Endodermal cell (in vitro differentiated cells): ENCODE measurements around the gene ARHGAP26. TPM values are rescaled to one million over a fixed set of nuclear protein-coding genes. Genes with fewer than 3 reads are reported as not detected.

Source experiments
- DNase-seq: peaks from one replicate; pipeline ENCODE4 v3.0.0-alpha.2; 2017
- H3K27ac ChIP-seq: 2 replicates; pipeline ENCODE4 v1.5.1; 2013; ENCODE audit warnings: mild to moderate bottlenecking, low read depth, low read length, moderate library complexity
- H3K27me3 ChIP-seq: 2 replicates; pipeline ENCODE4 v1.6.1; 2013; ENCODE audit warnings: mild to moderate bottlenecking, low read length, moderate library complexity; ENCODE audit not compliant: insufficient read depth, control insufficient read depth, poor library complexity, severe bottlenecking
- H3K36me3 ChIP-seq: 2 replicates; pipeline ENCODE4 v1.7.0; 2013; ENCODE audit warnings: mild to moderate bottlenecking, low read length, moderate library complexity; ENCODE audit not compliant: control insufficient read depth, insufficient read depth
- H3K4me1 ChIP-seq: one replicate; pipeline ENCODE4 v1.7.0; 2013; ENCODE audit warnings: low read length; ENCODE audit not compliant: control insufficient read depth, insufficient read depth
- H3K4me3 ChIP-seq: 2 replicates; pipeline ENCODE4 v1.5.1; 2013; ENCODE audit warnings: mild to moderate bottlenecking, low read length, moderate library complexity
- H3K9ac ChIP-seq: 2 replicates; pipeline ENCODE4 v1.6.1; 2013; ENCODE audit warnings: mild to moderate bottlenecking, low read length, moderate library complexity; ENCODE audit not compliant: poor library complexity, severe bottlenecking; ENCODE audit errors: extremely low read depth
- H3K9me3 ChIP-seq: 2 replicates; pipeline ENCODE4 v1.6.1; 2013; ENCODE audit warnings: mild to moderate bottlenecking, low read length, moderate library complexity; ENCODE audit not compliant: control insufficient read depth
- H3K27ac Mint-ChIP-seq: 2 replicates; pipeline ENCODE4 v1.8.0; 2020; ENCODE audit warnings: mixed read lengths
- H3K27me3 Mint-ChIP-seq: 2 replicates; pipeline ENCODE4 v1.8.0; 2021; ENCODE audit warnings: mild to moderate bottlenecking, mixed read lengths; ENCODE audit not compliant: insufficient read depth
- H3K36me3 Mint-ChIP-seq: 2 replicates; pipeline ENCODE4 v1.8.0; 2020; ENCODE audit warnings: low read depth, mixed read lengths
- H3K4me1 Mint-ChIP-seq: 2 replicates; pipeline ENCODE4 v1.8.0; 2020; ENCODE audit warnings: mixed read lengths
- H3K4me3 Mint-ChIP-seq: 2 replicates; pipeline ENCODE4 v1.8.0; 2020; ENCODE audit warnings: mild to moderate bottlenecking, moderate library complexity, mixed read lengths
- H3K9me3 Mint-ChIP-seq: 2 replicates; pipeline ENCODE4 v1.8.0; 2020; ENCODE audit warnings: mild to moderate bottlenecking, mixed read lengths
- CTCF ChIP-seq: fragments of 200-600 bp; sonication (generic); conservative IDR thresholded peaks from 2 replicates; pipeline ENCODE4 v1.5.0; 2021; ENCODE audit warnings: antibody characterized with exemption, mild to moderate bottlenecking
- WGBS, 2 experiments: methylation state at CpG; one replicate each; pipeline versions ENCODE4 v1.1.5 to v1.1.7; 2013; ENCODE audit warnings: missing lambda C conversion rate in 2 of 2, mixed read lengths in 1 of 2; ENCODE audit not compliant: insufficient coverage in 1 of 2, insufficient read length in 1 of 2; 5-methylcytosine and 5-hydroxymethylcytosine counted together
- total RNA-seq, 2 donors: library from RNA; stranded (reverse); fragmentation: NEBNext Ultra II Directional in 1 of 2; extraction: Animal tissue kit (Norgen Biotek cat#: 25700) in 1 of 2; gene quantifications; 2 replicates in 1 of 2; 3 replicates in 1 of 2; pipeline ENCODE4 v1.2.1, GENCODE V29; 2021

The ARHGAP26 gene
- total RNA-seq, 2 donors from 2014 or later: 49.2 to 60.5 TPM

GRCh38 chr5:142892021-142892420 lies 121.8 kb downstream of the ARHGAP26 start:
- H3K4me3 ChIP-seq: no peak overlapping the region
- Mint-ChIP-seq H3K4me3 (no peak overlapping the region), H3K36me3 (peaks cover 22% of the 10 kb centered on the region), H3K27me3 (no peaks in the 10 kb centered on the region), H3K27ac (peak overlapping the region; percentile 87), H3K9me3 (no peaks in the 10 kb centered on the region), H3K4me1 (peaks cover 50% of the 10 kb centered on the region)
- no peak overlapping the region for H3K9ac ChIP-seq
- no peaks in the 10 kb centered on the region for H3K9me3 ChIP-seq
- no peaks in the 10 kb centered on the region for H3K27me3 ChIP-seq
- no peak overlapping the region for H3K27ac ChIP-seq
- no peak for DNase-seq
- WGBS, 2 experiments: 68% methylated on average over 3 of the region's 3 CpGs; no CpG with 5 or more reads in 1 of the 2 experiments
- H3K36me3 ChIP-seq: no peaks in the 10 kb centered on the region
- no peak for TF ChIP-seq CTCF
- peaks cover 11% of the 10 kb centered on the region for H3K4me1 ChIP-seq

GRCh38 chr5:142894315-142894714 lies 124.1 kb downstream of the ARHGAP26 start:
- Mint-ChIP-seq H3K36me3 (peaks cover 19% of the 10 kb centered on the region), H3K4me1 (peaks cover 57% of the 10 kb centered on the region), H3K27ac (peak overlapping the region; percentile 1), H3K4me3 (no peak overlapping the region), H3K27me3 (no peaks in the 10 kb centered on the region), H3K9me3 (no peaks in the 10 kb centered on the region)
- no peak for DNase-seq
- TF ChIP-seq CTCF: no peak
- Histone ChIP-seq H3K4me1 (peaks cover 21% of the 10 kb centered on the region), H3K36me3 (no peaks in the 10 kb centered on the region), H3K9ac (no peak overlapping the region), H3K9me3 (no peaks in the 10 kb centered on the region), H3K27ac (no peak overlapping the region), H3K4me3 (no peak overlapping the region), H3K27me3 (no peaks in the 10 kb centered on the region)
- WGBS, 2 experiments: 95 to 100% methylated on average over 2 of the region's 2 CpGs

- no peaks in the 10 kb centered on the region for H3K9me3 ChIP-seq
- TF ChIP-seq CTCF: no peak
- no peak overlapping the region for H3K4me3 Mint-ChIP-seq
- H3K4me3 ChIP-seq: no peak overlapping the region
- H3K4me1 Mint-ChIP-seq: peaks cover 61% of the 10 kb centered on the region
- H3K36me3 Mint-ChIP-seq: peaks cover 19% of the 10 kb centered on the region
- no peak overlapping the region for H3K27ac ChIP-seq
- H3K36me3 ChIP-seq: no peaks in the 10 kb centered on the region
- WGBS, 2 experiments: 91 to 100% methylated on average over 1 of the region's 1 CpG
- H3K4me1 ChIP-seq: peaks cover 23% of the 10 kb centered on the region
- DNase-seq: no peak
- H3K9me3 Mint-ChIP-seq: no peaks in the 10 kb centered on the region
- no peaks in the 10 kb centered on the region for H3K27me3 ChIP-seq
- no peaks in the 10 kb centered on the region for H3K27me3 Mint-ChIP-seq
- no peak overlapping the region for H3K9ac ChIP-seq
- H3K27ac Mint-ChIP-seq: peak overlapping the region; percentile 1
Measured at GRCh38 chr5:142894749-142895148, 124.6 kb downstream of the ARHGAP26 start.
